ENCODE results near the gene YPEL2.

The YPEL2 gene

GRCh38 chr17:59400858-59401257 lies 69.4 kb downstream of the YPEL2 start:
- TF ChIP-seq CTCF (IDR thresholded peaks at IDR 0.05; ENCODE audit: unreplicated experiment in 3 of 3): no peak
- peak overlapping the region; percentile 49 to 78 (median 66) for H3K27ac Mint-ChIP-seq
- H3K4me1 Mint-ChIP-seq: peaks cover 23% of the 10 kb centered on the region
- peaks cover 54% of the 10 kb centered on the region for H3K36me3 Mint-ChIP-seq (ENCODE audit: low read depth)
- no peaks in the 10 kb centered on the region for H3K9me3 Mint-ChIP-seq
- no peaks in the 10 kb centered on the region for H3K27me3 Mint-ChIP-seq (ENCODE audit: low read depth)
- no peak overlapping the region for H3K4me3 Mint-ChIP-seq

GRCh38 chr17:59401274-59401673 lies 69.8 kb downstream of the YPEL2 start:
- H3K36me3 Mint-ChIP-seq (ENCODE audit: low read depth): peaks cover 51% of the 10 kb centered on the region
- peaks cover 27% of the 10 kb centered on the region for H3K4me1 Mint-ChIP-seq
- H3K9me3 Mint-ChIP-seq: no peaks in the 10 kb centered on the region
- TF ChIP-seq CTCF (IDR thresholded peaks at IDR 0.05; ENCODE audit: unreplicated experiment in 3 of 3): no peak
- no peaks in the 10 kb centered on the region for H3K27me3 Mint-ChIP-seq (ENCODE audit: low read depth)
- H3K27ac Mint-ChIP-seq: peak overlapping the region; percentile 40 to 78 (median 53)
- H3K4me3 Mint-ChIP-seq: no peak overlapping the region

GRCh38 chr17:59401725-59402124 lies 70.3 kb downstream of the YPEL2 start:
- Mint-ChIP-seq H3K9me3 (no peaks in the 10 kb centered on the region), H3K4me3 (no peak overlapping the region), H3K4me1 (peaks cover 32% of the 10 kb centered on the region), H3K27me3 (ENCODE audit: low read depth) (no peaks in the 10 kb centered on the region), H3K27ac (peak overlapping the region; percentile 40 to 78 (median 53)), H3K36me3 (ENCODE audit: low read depth) (peaks cover 46% of the 10 kb centered on the region)
- TF ChIP-seq CTCF (IDR thresholded peaks at IDR 0.05; ENCODE audit: unreplicated experiment in 3 of 3): no peak

GRCh38 chr17:59402760-59403159 lies 71.3 kb downstream of the YPEL2 start:
- Mint-ChIP-seq H3K27ac (peak overlapping the region in 1 of 3 experiments; percentile 7), H3K4me1 (peaks cover 37% of the 10 kb centered on the region), H3K4me3 (no peak overlapping the region), H3K9me3 (no peaks in the 10 kb centered on the region), H3K27me3 (ENCODE audit: low read depth) (no peaks in the 10 kb centered on the region), H3K36me3 (ENCODE audit: low read depth) (peaks cover 36% of the 10 kb centered on the region)
- no peak for TF ChIP-seq CTCF (IDR thresholded peaks at IDR 0.05; ENCODE audit: unreplicated experiment in 3 of 3)

GRCh38 chr17:59404471-59404870 lies 73.0 kb downstream of the YPEL2 start:
- Mint-ChIP-seq H3K4me3 (no peak overlapping the region), H3K4me1 (peaks cover 43% of the 10 kb centered on the region), H3K27ac (peak overlapping the region; percentile 35 to 57 (median 54)), H3K27me3 (ENCODE audit: low read depth) (no peaks in the 10 kb centered on the region), H3K36me3 (ENCODE audit: low read depth) (peaks cover 19% of the 10 kb centered on the region), H3K9me3 (no peaks in the 10 kb centered on the region)
- no peak for TF ChIP-seq CTCF (IDR thresholded peaks at IDR 0.05; ENCODE audit: unreplicated experiment in 3 of 3)

- Mint-ChIP-seq H3K36me3 (ENCODE audit: low read depth) (peaks cover 20% of the 10 kb centered on the region), H3K27ac (peak overlapping the region; percentile 92 to 97 (median 96)), H3K9me3 (peaks cover 4% of the 10 kb centered on the region), H3K27me3 (ENCODE audit: low read depth) (no peaks in the 10 kb centered on the region), H3K4me1 (peaks cover 37% of the 10 kb centered on the region), H3K4me3 (peak overlapping the region in 1 of 3 experiments; percentile 58)
- TF ChIP-seq CTCF (IDR thresholded peaks at IDR 0.05; ENCODE audit: unreplicated experiment in 3 of 3): no peak
These were observed 74.7 kb downstream of the YPEL2 start for GRCh38 chr17:59405944-59406705.
